ENCODE results near the gene CDC42BPG. TPM values are rescaled to one million over a fixed set of nuclear protein-coding genes. Genes with fewer than 3 reads are reported as not detected.

Gene CDC42BPG
- polyA plus RNA-seq, 1 experiment, result 0.02 TPM

GRCh38 chr11:64884019-64884418 lies 39.6 kb upstream of the CDC42BPG start:
- Histone ChIP-seq H3K4me3 (ENCODE audit: low read depth, low read length) (no peak overlapping the region), H3K9me3 (ENCODE audit: control insufficient read depth, insufficient read depth, low read length) (no peaks in the 10 kb centered on the region), H3K27ac (ENCODE audit: low read depth, low read length) (no peak overlapping the region), H3K27me3 (ENCODE audit: control insufficient read depth, insufficient read depth, low read length) (no peaks in the 10 kb centered on the region)
- ChIA-PET POLR2A (no interaction called here), CTCF (interaction anchor here (2.7 kb wide), 1 partner anchor 10 kb away, joined by 14 read pairs; no protein-coding TSS in a partner anchor)
- TF ChIP-seq CTCF (IDR thresholded peaks at IDR 0.05; ENCODE audit: low read depth, low read length), result no peak
- DNase-seq (ENCODE audit: low read depth, low spot score), result no peak

- DNase-seq (ENCODE audit: low read depth, low spot score), result no peak
- no peak overlapping the region for H3K4me3 ChIP-seq (ENCODE audit: low read depth, low read length)
- H3K27ac ChIP-seq (ENCODE audit: low read depth, low read length), result no peak overlapping the region
- H3K27me3 ChIP-seq (ENCODE audit: control insufficient read depth, insufficient read depth, low read length), result no peaks in the 10 kb centered on the region
- ChIA-PET POLR2A (no interaction called here), CTCF (interaction anchor here (0.7 to 2.7 kb wide), 2 partner anchors 10 to 39 kb away, joined by 4 to 14 read pairs; partner anchors contain the start of gene CDC42BPG)
- no peak for TF ChIP-seq CTCF (IDR thresholded peaks at IDR 0.05; ENCODE audit: low read depth, low read length)
- H3K9me3 ChIP-seq (ENCODE audit: control insufficient read depth, insufficient read depth, low read length), result no peaks in the 10 kb centered on the region
These were observed 39.1 kb upstream of the CDC42BPG start for GRCh38 chr11:64883575-64883974.

GRCh38 chr11:64882243-64882642 lies 37.8 kb upstream of the CDC42BPG start:
- Histone ChIP-seq H3K27ac (ENCODE audit: low read depth, low read length) (no peak overlapping the region), H3K27me3 (ENCODE audit: control insufficient read depth, insufficient read depth, low read length) (no peaks in the 10 kb centered on the region), H3K4me3 (ENCODE audit: low read depth, low read length) (no peak overlapping the region), H3K9me3 (ENCODE audit: control insufficient read depth, insufficient read depth, low read length) (peaks cover 6% of the 10 kb centered on the region; the same call in 1 of the 2 replicates)
- ChIA-PET POLR2A (no interaction called here), CTCF (no interaction called here)
- DNase-seq (ENCODE audit: low read depth, low spot score), result no peak
- no peak for TF ChIP-seq CTCF (IDR thresholded peaks at IDR 0.05; ENCODE audit: low read depth, low read length)

GRCh38 chr11:64881476-64881875 lies 37.0 kb upstream of the CDC42BPG start:
- Histone ChIP-seq H3K27ac (ENCODE audit: low read depth, low read length) (no peak overlapping the region), H3K4me3 (ENCODE audit: low read depth, low read length) (no peak overlapping the region), H3K9me3 (ENCODE audit: control insufficient read depth, insufficient read depth, low read length) (peaks cover 6% of the 10 kb centered on the region; the same call in 1 of the 2 replicates), H3K27me3 (ENCODE audit: control insufficient read depth, insufficient read depth, low read length) (no peaks in the 10 kb centered on the region)
- no peak for TF ChIP-seq CTCF (IDR thresholded peaks at IDR 0.05; ENCODE audit: low read depth, low read length)
- ChIA-PET CTCF (interaction anchor here (1.4 kb wide), 1 partner anchor 13 kb away, joined by 4 read pairs; no protein-coding TSS in a partner anchor), POLR2A (interaction anchor here (0.6 kb wide), 1 partner anchor 125 kb away, joined by 4 read pairs; no protein-coding TSS in a partner anchor)
- DNase-seq (ENCODE audit: low read depth, low spot score), result no peak

- Histone ChIP-seq H3K9me3 (ENCODE audit: control insufficient read depth, insufficient read depth, low read length) (peaks cover 6% of the 10 kb centered on the region; the same call in 1 of the 2 replicates), H3K4me3 (ENCODE audit: low read depth, low read length) (no peak overlapping the region), H3K27me3 (ENCODE audit: control insufficient read depth, insufficient read depth, low read length) (no peaks in the 10 kb centered on the region), H3K27ac (ENCODE audit: low read depth, low read length) (no peak overlapping the region)
- TF ChIP-seq CTCF (IDR thresholded peaks at IDR 0.05; ENCODE audit: low read depth, low read length), result no peak
- ChIA-PET CTCF (interaction anchor here (1.4 kb wide), 1 partner anchor 14 kb away, joined by 4 read pairs; no protein-coding TSS in a partner anchor), POLR2A (interaction anchor here (0.6 to 5.8 kb wide), 3 partner anchors 14 to 34 kb away, joined by 3 to 105 read pairs (median 6); no protein-coding TSS in a partner anchor)
- no peak for DNase-seq (ENCODE audit: low read depth, low spot score)
These were observed 36.0 kb upstream of the CDC42BPG start for GRCh38 chr11:64880240-64881001.

Measured in AG04450 (cell line).